Measurements from ENCODE around the gene AIG1.

DNA sequence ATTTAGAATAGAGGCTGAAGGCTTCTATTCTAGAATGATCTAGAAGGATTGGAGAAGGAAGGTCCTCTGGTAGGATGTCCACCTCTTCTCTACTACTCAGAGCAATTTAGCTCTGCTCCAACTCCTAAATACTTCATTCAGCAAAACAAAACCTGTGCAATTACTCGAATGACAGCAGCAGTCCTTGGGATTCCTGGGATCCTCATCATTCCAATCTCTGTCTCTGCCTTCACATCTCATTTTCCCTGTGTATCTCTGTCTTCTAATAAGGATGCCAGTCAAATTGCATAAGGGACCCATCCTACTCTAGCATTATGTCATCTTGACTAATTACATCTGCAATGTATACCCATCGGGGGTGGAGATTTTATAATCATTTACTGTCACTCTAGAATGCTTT lies 5.5 kb upstream of the AIG1 start:
- no peak for TF ChIP-seq EZH2 (IDR thresholded peaks at IDR 0.05; ENCODE audit: insufficient read depth, poor library complexity, severe bottlenecking)
- no peak for TF ChIP-seq EZH2phosphoT487 (IDR thresholded peaks at IDR 0.05; ENCODE audit: insufficient read depth, low read depth)

Measured in GM23248 (cell line).